DND-41 (cell line): ENCODE data around the gene PADI2.

Source experiments
- ATAC-seq: fragments of 200-7000 bp; cut with Tn5 transposase; 3 replicates; pipeline ENCODE4 v1.9.1; 2021; ENCODE audit warnings: low read depth; ENCODE audit not compliant: insufficient read depth
- DNase-seq: peaks from one replicate; pipeline ENCODE4 v3.0.0-alpha.2; 2020
- H2AFZ ChIP-seq: 2 replicates; pipeline ENCODE4 v1.6.0; 2012; ENCODE audit warnings: low read depth, low read length
- H3K27ac ChIP-seq: 2 replicates; pipeline ENCODE4 v1.5.1; 2012; ENCODE audit warnings: low read length, inconsistent platforms
- H3K27me3 ChIP-seq: fragments of 200-600 bp; sonication (generic); 2 replicates; pipeline ENCODE4 v1.6.0; 2012; ENCODE audit warnings: low read length, mild to moderate bottlenecking, inconsistent platforms; ENCODE audit not compliant: insufficient read depth, poor library complexity
- H3K36me3 ChIP-seq: 2 replicates; pipeline ENCODE4 v1.5.1; 2012; ENCODE audit warnings: low read length, inconsistent platforms; ENCODE audit not compliant: insufficient read depth
- H3K4me1 ChIP-seq: 2 replicates; pipeline ENCODE4 v1.5.1; 2012; ENCODE audit warnings: mild to moderate bottlenecking, low read length; ENCODE audit not compliant: insufficient read depth
- H3K4me2 ChIP-seq: 2 replicates; pipeline ENCODE4 v1.6.0; 2012; ENCODE audit warnings: mild to moderate bottlenecking, moderate library complexity, low read length, inconsistent platforms; ENCODE audit not compliant: insufficient read depth
- H3K4me3 ChIP-seq, 2 experiments: fragments of 200-600 bp in 1 of 2; shearing (Covaris generic) in 1 of 2; 2 replicates each; pipeline ENCODE4 v1.5.1; 2012 to 2016; ENCODE audit warnings: inconsistent platforms in 2 of 2, low read length in 2 of 2, mild to moderate bottlenecking in 2 of 2, low read depth in 1 of 2, moderate library complexity in 1 of 2
- H3K79me2 ChIP-seq: 2 replicates; pipeline ENCODE4 v1.6.0; 2012; ENCODE audit warnings: low read length, inconsistent platforms; ENCODE audit not compliant: insufficient read depth
- H3K9ac ChIP-seq: 2 replicates; pipeline ENCODE4 v1.6.0; 2012; ENCODE audit warnings: low read depth, mild to moderate bottlenecking, inconsistent platforms, low read length, moderate library complexity
- H3K9me3 ChIP-seq: 2 replicates; pipeline ENCODE4 v1.5.1; 2012; ENCODE audit warnings: low read length, moderate library complexity, mild to moderate bottlenecking, inconsistent platforms; ENCODE audit not compliant: insufficient read depth, severe bottlenecking
- H4K20me1 ChIP-seq: 2 replicates; pipeline ENCODE4 v1.6.0; 2012; ENCODE audit warnings: low read length; ENCODE audit not compliant: insufficient read depth
- EZH2 ChIP-seq: IDR thresholded peaks from 3 replicates; pipeline ENCODE4 v1.6.1; 2012; ENCODE audit warnings: borderline replicate concordance, low read depth, mild to moderate bottlenecking, moderate library complexity, low read length, inconsistent platforms; ENCODE audit not compliant: severe bottlenecking
- TF ChIP-seq, protein P1 (sequence below): IDR thresholded peaks from 2 replicates; pipeline ENCODE4 v1.5.1; 2012; ENCODE audit warnings: borderline replicate concordance, low read length, moderate library complexity, mild to moderate bottlenecking; ENCODE audit not compliant: poor library complexity, severe bottlenecking; ENCODE audit errors: extremely low read depth

Gene PADI2

DNA sequence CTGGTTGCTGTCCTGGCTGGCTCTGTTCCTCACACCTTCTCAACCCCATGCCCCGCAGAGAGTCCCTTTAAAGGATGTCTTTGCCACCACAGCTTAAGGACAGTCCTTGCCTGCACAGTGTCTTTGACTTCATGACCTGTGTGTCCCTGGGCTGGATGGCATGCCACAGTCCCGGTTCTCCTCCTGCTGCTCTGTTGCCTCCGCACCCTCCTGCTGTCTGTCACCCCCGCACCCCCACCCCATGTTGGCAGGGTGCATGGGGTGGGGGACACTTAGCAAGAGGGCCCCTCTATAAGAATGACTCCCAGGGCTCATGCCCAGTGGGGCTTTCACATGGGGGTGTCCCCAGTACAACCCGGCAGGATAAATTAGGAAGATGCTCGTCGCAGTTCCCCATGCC is 44.1 kb upstream of the PADI2 start:
- Histone ChIP-seq H3K79me2 (no peaks in the 10 kb centered on the region), H3K4me3 (no peak overlapping the region), H3K9ac (no peak overlapping the region), H3K4me1 (no peaks in the 10 kb centered on the region), H3K27ac (no peak overlapping the region), H3K4me2 (no peak overlapping the region), H3K9me3 (no peaks in the 10 kb centered on the region), H4K20me1 (no peaks in the 10 kb centered on the region), H3K36me3 (no peaks in the 10 kb centered on the region), H3K27me3 (no peaks in the 10 kb centered on the region), H2AFZ (no peak overlapping the region)
- no peak for DNase-seq
- no peak for ATAC-seq
- no peak for TF ChIP-seq EZH2
- TF ChIP-seq, protein P1, sequence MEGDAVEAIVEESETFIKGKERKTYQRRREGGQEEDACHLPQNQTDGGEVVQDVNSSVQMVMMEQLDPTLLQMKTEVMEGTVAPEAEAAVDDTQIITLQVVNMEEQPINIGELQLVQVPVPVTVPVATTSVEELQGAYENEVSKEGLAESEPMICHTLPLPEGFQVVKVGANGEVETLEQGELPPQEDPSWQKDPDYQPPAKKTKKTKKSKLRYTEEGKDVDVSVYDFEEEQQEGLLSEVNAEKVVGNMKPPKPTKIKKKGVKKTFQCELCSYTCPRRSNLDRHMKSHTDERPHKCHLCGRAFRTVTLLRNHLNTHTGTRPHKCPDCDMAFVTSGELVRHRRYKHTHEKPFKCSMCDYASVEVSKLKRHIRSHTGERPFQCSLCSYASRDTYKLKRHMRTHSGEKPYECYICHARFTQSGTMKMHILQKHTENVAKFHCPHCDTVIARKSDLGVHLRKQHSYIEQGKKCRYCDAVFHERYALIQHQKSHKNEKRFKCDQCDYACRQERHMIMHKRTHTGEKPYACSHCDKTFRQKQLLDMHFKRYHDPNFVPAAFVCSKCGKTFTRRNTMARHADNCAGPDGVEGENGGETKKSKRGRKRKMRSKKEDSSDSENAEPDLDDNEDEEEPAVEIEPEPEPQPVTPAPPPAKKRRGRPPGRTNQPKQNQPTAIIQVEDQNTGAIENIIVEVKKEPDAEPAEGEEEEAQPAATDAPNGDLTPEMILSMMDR = no peak

DNA sequence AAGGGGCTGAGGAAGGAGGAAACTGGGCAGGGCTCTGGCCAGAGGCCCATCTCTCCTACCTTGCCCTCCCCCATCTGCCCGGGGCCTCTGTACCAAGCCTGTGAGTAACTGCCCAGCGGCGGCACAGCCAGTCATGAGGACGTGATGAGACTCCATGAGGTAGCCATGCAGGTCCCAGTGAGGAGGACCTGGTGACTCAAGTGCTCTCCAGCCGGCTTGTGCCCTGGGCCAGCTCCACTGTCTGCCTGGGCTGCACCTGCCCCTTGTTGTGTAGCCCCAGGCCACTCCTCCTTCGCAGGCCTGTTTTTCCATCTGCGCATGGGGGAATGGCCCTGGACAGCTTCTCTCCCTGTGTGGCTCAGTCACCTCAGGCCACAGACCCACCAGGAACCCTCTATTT is 43.7 kb upstream of the PADI2 start:
- H2AFZ ChIP-seq = no peak overlapping the region
- DNase-seq (no peak), ATAC-seq (no peak)
- no peaks in the 10 kb centered on the region for H3K79me2 ChIP-seq
- H3K27ac ChIP-seq = no peak overlapping the region
- H3K4me2 ChIP-seq = no peak overlapping the region
- H3K9ac ChIP-seq = no peak overlapping the region
- no peaks in the 10 kb centered on the region for H3K36me3 ChIP-seq
- no peaks in the 10 kb centered on the region for H3K9me3 ChIP-seq
- H3K27me3 ChIP-seq = no peaks in the 10 kb centered on the region
- no peak overlapping the region for H3K4me3 ChIP-seq
- no peaks in the 10 kb centered on the region for H4K20me1 ChIP-seq
- H3K4me1 ChIP-seq = no peaks in the 10 kb centered on the region
- TF ChIP-seq, protein P1 = no peak
- no peak for TF ChIP-seq EZH2

DNA sequence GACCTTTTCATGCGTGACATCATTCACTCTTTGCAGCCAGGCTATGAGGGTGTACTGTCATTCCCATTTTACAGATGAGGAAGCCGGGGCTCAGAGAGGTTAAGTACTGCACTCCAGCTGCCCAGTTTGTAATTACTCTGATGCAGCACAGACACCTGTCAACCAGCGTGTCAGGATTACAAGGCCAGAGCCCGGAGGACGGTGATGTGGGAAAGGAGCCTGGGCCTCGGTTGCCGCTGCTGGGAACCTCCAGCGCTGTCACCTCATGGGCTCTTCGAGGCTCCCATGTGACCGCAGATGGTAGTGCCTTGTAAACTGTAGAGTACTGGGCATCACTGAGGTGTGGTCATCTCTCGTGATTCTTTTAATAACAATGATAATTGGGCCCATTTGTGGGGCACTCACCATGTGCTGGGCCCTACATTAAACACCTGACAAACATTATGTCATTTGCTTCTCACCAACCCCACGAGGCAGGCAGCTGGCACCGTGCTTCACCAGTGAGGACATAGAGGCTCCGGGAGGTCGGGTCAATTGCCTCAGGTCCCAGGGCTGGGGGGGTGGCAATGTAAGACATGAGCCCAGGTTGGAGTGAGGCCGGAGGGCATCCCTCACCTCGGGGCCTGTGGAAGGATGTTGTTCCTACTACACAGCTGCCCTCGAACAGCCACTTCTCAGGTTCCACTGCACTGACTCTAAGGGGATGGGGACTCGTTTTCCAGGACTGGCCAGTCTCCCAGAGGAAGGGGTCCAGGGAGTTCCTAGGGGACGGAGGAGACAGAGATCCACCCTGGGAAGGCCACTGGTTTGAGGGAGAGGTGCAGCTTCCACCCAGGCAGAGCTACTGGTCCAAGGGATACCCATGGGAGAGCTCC is 42.9 kb upstream of the PADI2 start:
- no peak for ATAC-seq
- no peak overlapping the region for H2AFZ ChIP-seq
- H3K36me3 ChIP-seq = no peaks in the 10 kb centered on the region
- H4K20me1 ChIP-seq = no peaks in the 10 kb centered on the region
- H3K4me1 ChIP-seq = no peaks in the 10 kb centered on the region
- no peak overlapping the region for H3K4me3 ChIP-seq
- H3K79me2 ChIP-seq = no peaks in the 10 kb centered on the region
- H3K27ac ChIP-seq = no peak overlapping the region
- H3K4me2 ChIP-seq = no peak overlapping the region
- no peak for DNase-seq
- no peaks in the 10 kb centered on the region for H3K9me3 ChIP-seq
- TF ChIP-seq, protein P1 = no peak
- TF ChIP-seq EZH2 = no peak
- H3K27me3 ChIP-seq = no peaks in the 10 kb centered on the region
- H3K9ac ChIP-seq = no peak overlapping the region
